Skeletal muscle tissue (tissue), 4 donors: ENCODE results near the gene SLC26A9. TPM values are rescaled to one million over a fixed set of nuclear protein-coding genes. Genes with fewer than 3 reads are reported as not detected.

Experiments used
- H3K27ac ChIP-seq: one replicate; pipeline ENCODE4 v1.7.0; 2013; ENCODE audit warnings: mild to moderate bottlenecking, low read depth, low read length, inconsistent platforms
- H3K27me3 ChIP-seq, 3 donors: one replicate each; pipeline ENCODE4 v1.7.0; 2013; ENCODE audit warnings: low read length in 3 of 3; ENCODE audit not compliant: control insufficient read depth in 3 of 3, insufficient read depth in 3 of 3
- H3K36me3 ChIP-seq, 3 donors: one replicate each; pipeline ENCODE4 v1.7.0; 2013; ENCODE audit warnings: low read length in 3 of 3; ENCODE audit not compliant: control insufficient read depth in 3 of 3, insufficient read depth in 3 of 3
- H3K4me1 ChIP-seq, 3 donors: one replicate each; pipeline ENCODE4 v1.7.0; 2013; ENCODE audit warnings: low read length in 3 of 3, mild to moderate bottlenecking in 3 of 3; ENCODE audit not compliant: control insufficient read depth in 3 of 3, insufficient read depth in 3 of 3
- H3K4me3 ChIP-seq, 3 donors: one replicate each; pipeline ENCODE4 v1.7.0; 2013; ENCODE audit warnings: low read length in 3 of 3
- H3K9ac ChIP-seq, 3 donors: one replicate each; pipeline ENCODE4 v1.7.0; 2013; ENCODE audit warnings: low read length in 3 of 3, mild to moderate bottlenecking in 3 of 3, moderate library complexity in 2 of 3, low read depth in 1 of 3
- H3K9me3 ChIP-seq, 3 donors: one replicate each; pipeline ENCODE4 v1.7.0; 2013; ENCODE audit warnings: low read length in 3 of 3; ENCODE audit not compliant: control insufficient read depth in 3 of 3
- total RNA-seq: library from RNA; depleted of rRNA; stranded (reverse); fragments of >200 nt; gene quantifications from one replicate; pipeline ENCODE4 v1.2.3, GENCODE V29; 2014
- donor health status: Osteomylitis.

SLC26A9 gene
- total RNA-seq, 1 donor from 2014 or later, result not detected

GRCh38 chr1:205938682-205939081 is 4.6 kb downstream of the SLC26A9 start:
- no peak overlapping the region for H3K27ac ChIP-seq
- H3K9me3 ChIP-seq, result no peaks in the 10 kb centered on the region
- H3K4me3 ChIP-seq, result no peak overlapping the region
- H3K4me1 ChIP-seq, result no peaks in the 10 kb centered on the region
- H3K36me3 ChIP-seq, result no peaks in the 10 kb centered on the region
- peaks cover 0 to 12% (median 7%) of the 10 kb centered on the region in 3 donors for H3K27me3 ChIP-seq
- H3K9ac ChIP-seq, result no peak overlapping the region

- Histone ChIP-seq H3K4me1 (no peaks in the 10 kb centered on the region), H3K27ac (no peak overlapping the region), H3K9me3 (no peaks in the 10 kb centered on the region), H3K4me3 (no peak overlapping the region), H3K9ac (no peak overlapping the region), H3K27me3 (peaks cover 0 to 7% (median 4%) of the 10 kb centered on the region in 3 donors), H3K36me3 (no peaks in the 10 kb centered on the region)
These were observed 6.2 kb downstream of the SLC26A9 start for GRCh38 chr1:205936846-205937586.

GRCh38 chr1:205936311-205936710 is 6.9 kb downstream of the SLC26A9 start:
- Histone ChIP-seq H3K27ac (no peak overlapping the region), H3K9me3 (no peaks in the 10 kb centered on the region), H3K36me3 (no peaks in the 10 kb centered on the region), H3K4me1 (no peaks in the 10 kb centered on the region), H3K27me3 (peaks cover 0 to 7% (median 4%) of the 10 kb centered on the region in 3 donors), H3K4me3 (no peak overlapping the region), H3K9ac (no peak overlapping the region)

- Histone ChIP-seq H3K27ac (no peak overlapping the region), H3K36me3 (no peaks in the 10 kb centered on the region), H3K9ac (no peak overlapping the region), H3K27me3 (peaks cover 0 to 6% (median 4%) of the 10 kb centered on the region in 3 donors), H3K9me3 (no peaks in the 10 kb centered on the region), H3K4me1 (no peaks in the 10 kb centered on the region), H3K4me3 (no peak overlapping the region)
These were observed 7.4 kb downstream of the SLC26A9 start for GRCh38 chr1:205935869-205936268.

GRCh38 chr1:205934788-205935187 is 8.5 kb downstream of the SLC26A9 start:
- Histone ChIP-seq H3K9me3 (no peaks in the 10 kb centered on the region), H3K4me1 (no peaks in the 10 kb centered on the region), H3K27me3 (peaks cover 0 to 4% (median 4%) of the 10 kb centered on the region in 3 donors), H3K4me3 (no peak overlapping the region), H3K27ac (no peak overlapping the region), H3K9ac (no peak overlapping the region), H3K36me3 (no peaks in the 10 kb centered on the region)

- Histone ChIP-seq H3K4me1 (no peaks in the 10 kb centered on the region), H3K9ac (no peak overlapping the region), H3K9me3 (no peaks in the 10 kb centered on the region), H3K36me3 (no peaks in the 10 kb centered on the region), H3K4me3 (no peak overlapping the region), H3K27ac (peak overlapping the region; percentile 30), H3K27me3 (peaks cover 0 to 4% (median 3%) of the 10 kb centered on the region in 3 donors)
These were observed 9.3 kb downstream of the SLC26A9 start for GRCh38 chr1:205933671-205934618.

GRCh38 chr1:205932776-205933175 is 10.5 kb downstream of the SLC26A9 start:
- H3K36me3 ChIP-seq, result no peaks in the 10 kb centered on the region
- no peak overlapping the region for H3K27ac ChIP-seq
- H3K27me3 ChIP-seq, result peaks cover 0 to 4% (median 0%) of the 10 kb centered on the region in 3 donors
- H3K9ac ChIP-seq, result no peak overlapping the region
- no peaks in the 10 kb centered on the region for H3K4me1 ChIP-seq
- no peaks in the 10 kb centered on the region for H3K9me3 ChIP-seq
- no peak overlapping the region for H3K4me3 ChIP-seq

GRCh38 chr1:205930799-205931281 is 12.4 kb downstream of the SLC26A9 start:
- no peaks in the 10 kb centered on the region for H3K36me3 ChIP-seq
- peaks cover 0 to 4% (median 0%) of the 10 kb centered on the region in 3 donors for H3K27me3 ChIP-seq
- no peak overlapping the region for H3K27ac ChIP-seq
- no peaks in the 10 kb centered on the region for H3K4me1 ChIP-seq
- no peak overlapping the region for H3K9ac ChIP-seq
- H3K4me3 ChIP-seq, result no peak overlapping the region
- no peaks in the 10 kb centered on the region for H3K9me3 ChIP-seq

GRCh38 chr1:205930195-205930577 is 13.1 kb downstream of the SLC26A9 start:
- H3K36me3 ChIP-seq, result no peaks in the 10 kb centered on the region
- H3K4me3 ChIP-seq, result no peak overlapping the region
- no peaks in the 10 kb centered on the region for H3K4me1 ChIP-seq
- H3K27ac ChIP-seq, result no peak overlapping the region
- H3K27me3 ChIP-seq, result peaks cover 0 to 4% (median 0%) of the 10 kb centered on the region in 3 donors
- no peaks in the 10 kb centered on the region for H3K9me3 ChIP-seq
- H3K9ac ChIP-seq, result no peak overlapping the region
